Activated B cell treated with CpG ODN at 0.5 μM for 24 hours (primary cell): ENCODE measurements around the gene FAM32A. TPM values are rescaled to one million over a fixed set of nuclear protein-coding genes. Genes with fewer than 3 reads are reported as not detected.

ENCODE experiments used
- ATAC-seq: fragments of 200-7000 bp; cut with Tn5 transposase; one replicate; pipeline ENCODE4 v1.10.0; 2021; ENCODE audit warnings: low read depth, mild to moderate bottlenecking, moderate library complexity
- CTCF ChIA-PET: fragments of 350-600 bp; sonication (Branson Sonifier 250); formaldehyde crosslinking; loops from one replicate; lab custom pipeline; 2021; ENCODE audit warnings: antibody characterized with exemption; lab: Charles Lee
- POLR2A ChIA-PET: fragments of 350-600 bp; sonication (Branson Sonifier 250); formaldehyde crosslinking; loops from one replicate; lab custom pipeline; 2021; ENCODE audit warnings: antibody characterized with exemption; lab: Charles Lee
- DNase-seq: peaks from one replicate; pipeline ENCODE4 v3.0.0; 2022
- H3K27ac Mint-ChIP-seq: one replicate; pipeline ENCODE4 v1.8.0; 2020; ENCODE audit warnings: mixed read lengths
- H3K27me3 Mint-ChIP-seq: one replicate; pipeline ENCODE4 v1.8.0; 2021; ENCODE audit warnings: mixed read lengths
- H3K36me3 Mint-ChIP-seq: one replicate; pipeline ENCODE4 v1.8.0; 2021; ENCODE audit warnings: low read depth, mixed read lengths
- H3K4me1 Mint-ChIP-seq: one replicate; pipeline ENCODE4 v1.8.0; 2021; ENCODE audit warnings: mixed read lengths
- H3K4me3 Mint-ChIP-seq: one replicate; pipeline ENCODE4 v1.8.0; 2020; ENCODE audit warnings: mild to moderate bottlenecking, mixed read lengths
- H3K9me3 Mint-ChIP-seq: one replicate; pipeline ENCODE4 v1.8.0; 2020; ENCODE audit warnings: mixed read lengths
- CTCF ChIP-seq: fragments of 200-600 bp; IDR thresholded peaks from one replicate; pipeline ENCODE4 v1.8.0; 2022; ENCODE audit warnings: antibody characterized with exemption, mild to moderate bottlenecking
- intact Hi-C: fragments of 100-400 bp; cut with micrococcal nuclease; formaldehyde crosslinking; loops from one replicate; pipeline ENCODE4 v1.15.1; 2024
- total RNA-seq: library from RNA; stranded (reverse); gene quantifications from 2 replicates; pipeline ENCODE4 v1.2.3, GENCODE V29; 2022

Gene FAM32A
- total RNA-seq, 1 donor from 2014 or later, result 52.2 TPM

GRCh38 chr19:16184665-16185122, 516 bp upstream of the FAM32A start:
- ATAC-seq (no peak), DNase-seq (no peak)
- TF ChIP-seq CTCF, result no peak
- ChIA-PET POLR2A (interaction anchor here (0.6 to 2.4 kb wide), 33 partner anchors 10 to 765 kb away, joined by 3 to 25 read pairs (median 5); partner anchors contain the start of genes AKAP8L, AP1M1, HSH2D and RAB8A), CTCF (interaction anchor here (0.8 to 3.3 kb wide), 19 partner anchors 11 to 555 kb away, joined by 3 to 18 read pairs (median 5); partner anchors contain the start of gene HSH2D)
- no peaks in the 10 kb centered on the region for H3K27me3 Mint-ChIP-seq
- peaks cover 38% of the 10 kb centered on the region for H3K4me1 Mint-ChIP-seq
- peak overlapping the region; percentile 97 for H3K4me3 Mint-ChIP-seq
- peak overlapping the region; percentile 93 for H3K27ac Mint-ChIP-seq
- no peaks in the 10 kb centered on the region for H3K9me3 Mint-ChIP-seq
- intact Hi-C loops, result loop anchor here (1.0 to 2.0 kb wide), 6 partner anchors 13 to 348 kb away; partner anchors contain the start of genes AP1M1 and RAB8A
- peaks cover 29% of the 10 kb centered on the region for H3K36me3 Mint-ChIP-seq

GRCh38 chr19:16185768-16186123, 536 bp downstream of the FAM32A start:
- DNase-seq, result peak; percentile 40
- intact Hi-C loops, result loop anchor here (1.0 to 2.0 kb wide), 6 partner anchors 12 to 349 kb away; partner anchors contain the start of genes AP1M1 and RAB8A
- H3K4me1 Mint-ChIP-seq, result peaks cover 35% of the 10 kb centered on the region
- H3K27me3 Mint-ChIP-seq, result no peaks in the 10 kb centered on the region
- CTCF ChIA-PET, result interaction anchor here (0.6 to 3.3 kb wide), 22 partner anchors 10 to 556 kb away, joined by 3 to 18 read pairs (median 4); partner anchors contain the start of genes AP1M1, CIB3 and HSH2D
- peak overlapping the region; percentile 97 for H3K4me3 Mint-ChIP-seq
- H3K27ac Mint-ChIP-seq, result peak overlapping the region; percentile 93
- POLR2A ChIA-PET, result interaction anchor here (0.9 to 2.4 kb wide), 27 partner anchors 12 to 767 kb away, joined by 3 to 25 read pairs (median 6); partner anchors contain the start of genes AKAP8L, AP1M1, HSH2D and RAB8A
- no peaks in the 10 kb centered on the region for H3K9me3 Mint-ChIP-seq
- TF ChIP-seq CTCF, result no peak
- H3K36me3 Mint-ChIP-seq, result peaks cover 40% of the 10 kb centered on the region
- peak; percentile 29 for ATAC-seq

GRCh38 chr19:16188521-16188920, 3.3 kb downstream of the FAM32A start:
- Mint-ChIP-seq H3K4me1 (peaks cover 28% of the 10 kb centered on the region), H3K27me3 (no peaks in the 10 kb centered on the region), H3K36me3 (peaks cover 64% of the 10 kb centered on the region), H3K27ac (no peak overlapping the region), H3K4me3 (no peak overlapping the region), H3K9me3 (no peaks in the 10 kb centered on the region)
- ATAC-seq, result no peak
- no peak for DNase-seq
- ChIA-PET POLR2A (interaction anchor here (0.6 to 2.3 kb wide), 4 partner anchors 9 to 630 kb away, joined by 3 to 8 read pairs (median 6); partner anchors contain the start of gene AP1M1), CTCF (interaction anchor here (1.3 kb wide), 1 partner anchor 147 kb away, joined by 4 read pairs; no protein-coding TSS in a partner anchor)
- intact Hi-C loops, result no loop called here
- TF ChIP-seq CTCF, result no peak

GRCh38 chr19:16190198-16190597, 5.0 kb downstream of the FAM32A start:
- H3K27ac Mint-ChIP-seq, result no peak overlapping the region
- no peak for TF ChIP-seq CTCF
- no peak for ATAC-seq
- peaks cover 24% of the 10 kb centered on the region for H3K4me1 Mint-ChIP-seq
- DNase-seq, result no peak
- no peaks in the 10 kb centered on the region for H3K27me3 Mint-ChIP-seq
- no peaks in the 10 kb centered on the region for H3K9me3 Mint-ChIP-seq
- CTCF ChIA-PET, result interaction anchor here (0.9 kb wide), 1 partner anchor 148 kb away, joined by 4 read pairs; no protein-coding TSS in a partner anchor
- H3K36me3 Mint-ChIP-seq, result peaks cover 65% of the 10 kb centered on the region
- no peak overlapping the region for H3K4me3 Mint-ChIP-seq
- intact Hi-C loops, result no loop called here
- POLR2A ChIA-PET, result interaction anchor here (0.6 kb wide), 4 partner anchors 10 to 726 kb away, joined by 3 to 6 read pairs (median 3); no protein-coding TSS in a partner anchor

GRCh38 chr19:16190736-16191135, 5.5 kb downstream of the FAM32A start:
- no peak overlapping the region for H3K27ac Mint-ChIP-seq
- peaks cover 19% of the 10 kb centered on the region for H3K4me1 Mint-ChIP-seq
- CTCF ChIA-PET, result interaction anchor here (0.9 kb wide), 1 partner anchor 149 kb away, joined by 4 read pairs; no protein-coding TSS in a partner anchor
- POLR2A ChIA-PET, result no interaction called here
- ATAC-seq, result no peak
- H3K9me3 Mint-ChIP-seq, result no peaks in the 10 kb centered on the region
- peaks cover 60% of the 10 kb centered on the region for H3K36me3 Mint-ChIP-seq
- DNase-seq, result no peak
- H3K4me3 Mint-ChIP-seq, result no peak overlapping the region
- no peaks in the 10 kb centered on the region for H3K27me3 Mint-ChIP-seq
- intact Hi-C loops, result no loop called here
- TF ChIP-seq CTCF, result no peak
